Measurements from ENCODE around the gene CEP83. TPM values are rescaled to one million over a fixed set of nuclear protein-coding genes. Genes with fewer than 3 reads are reported as not detected.

CEP83 gene
- polyA plus RNA-seq, 1 of the 3 experiments (the other 2 are of a cell fraction), result 2.5 TPM

GRCh38 chr12:94304566-94305061 lies 155.1 kb downstream of the CEP83 start (continued):
- TF ChIP-seq RAD21 (IDR thresholded peaks at IDR 0.05; ENCODE audit: low read length), result no peak
- TF ChIP-seq MAX (IDR thresholded peaks at IDR 0.05; ENCODE audit: low read depth), result no peak
- no peak for TF ChIP-seq NFIC (IDR thresholded peaks at IDR 0.05; ENCODE audit: borderline replicate concordance)
- TF ChIP-seq TCF12 (IDR thresholded peaks at IDR 0.05), result peak; percentile 24
- no peak for TF ChIP-seq YY1 (IDR thresholded peaks at IDR 0.05; ENCODE audit: low read depth)
- TF ChIP-seq ZBTB33 (IDR thresholded peaks at IDR 0.05; ENCODE audit: borderline replicate concordance, low read depth), result no peak
- TF ChIP-seq REST (IDR thresholded peaks at IDR 0.05; ENCODE audit: low read depth, low read length), result no peak
- no peak for TF ChIP-seq RFX5 (IDR thresholded peaks at IDR 0.05; ENCODE audit: low read length)

GRCh38 chr12:94304012-94304411 lies 155.7 kb downstream of the CEP83 start:
- WGBS (ENCODE audit: low lambda C conversion rate), result 97% methylated on average over 1 of the region's 1 CpG
- no peak overlapping the region for H3K9ac ChIP-seq
- no peaks in the 10 kb centered on the region for H3F3A ChIP-seq (replicated peaks; ENCODE audit: insufficient read depth)
- no peaks in the 10 kb centered on the region for H3K9me3 ChIP-seq
- no peaks in the 10 kb centered on the region for H3K79me2 ChIP-seq (ENCODE audit: insufficient read depth)
- POLR2A ChIA-PET, result no interaction called here
- H3K4me1 ChIP-seq (ENCODE audit: control insufficient read depth in 1 of 2, insufficient read depth in 2 of 2, low read depth in 1 of 2, low read length in 1 of 2), result peaks cover 0 to 19% of the 10 kb centered on the region in 2 experiments; a peak in 2 of 4 replicates
- no peaks in the 10 kb centered on the region for H3K27me3 ChIP-seq (ENCODE audit: insufficient read depth)
- no peak for DNase-seq
- no peaks in the 10 kb centered on the region for H4K20me1 ChIP-seq (ENCODE audit: insufficient read depth)
- CTCF ChIA-PET, result no interaction called here
- no peak overlapping the region for H2AFZ ChIP-seq (ENCODE audit: low read depth)
- peaks cover 6 to 17% of the 10 kb centered on the region in 2 experiments for H3K36me3 ChIP-seq (replicated peaks in 1 of 2; ENCODE audit: control insufficient read depth in 1 of 2, insufficient read depth in 2 of 2, low read length in 1 of 2)
- TF ChIP-seq USF1 (IDR thresholded peaks at IDR 0.05; ENCODE audit: borderline replicate concordance, low read depth) (no peak), RAD21 (IDR thresholded peaks at IDR 0.05; ENCODE audit: low read length) (no peak), FOSL2 (IDR thresholded peaks at IDR 0.05; ENCODE audit: borderline replicate concordance, low read depth) (no peak), TEAD4 (IDR thresholded peaks at IDR 0.05; ENCODE audit: borderline replicate concordance, insufficient read depth) (no peak), FOXM1 (IDR thresholded peaks at IDR 0.05; ENCODE audit: low read depth) (no peak), MAX (IDR thresholded peaks at IDR 0.05; ENCODE audit: low read depth) (no peak), YY1 (IDR thresholded peaks at IDR 0.05; ENCODE audit: low read depth) (no peak), EP300 (IDR thresholded peaks at IDR 0.05; ENCODE audit: borderline replicate concordance in 1 of 2, low read depth in 1 of 2, low read length in 1 of 2) (no peak), NFIC (IDR thresholded peaks at IDR 0.05; ENCODE audit: borderline replicate concordance) (no peak), NRF1 (IDR thresholded peaks at IDR 0.05; ENCODE audit: low read depth, low read length) (no peak), PBX3 (IDR thresholded peaks at IDR 0.05) (no peak), TCF12 (IDR thresholded peaks at IDR 0.05) (no peak), CTCF (IDR thresholded peaks at IDR 0.05) (no peak)
- H3K4me3 ChIP-seq (ENCODE audit: low read depth in 2 of 2, low read length in 1 of 2), result no peak overlapping the region
- no peak overlapping the region for H3K27ac ChIP-seq (ENCODE audit: low read depth in 2 of 2, low read length in 1 of 2)
- H3K9me2 ChIP-seq, result no peaks in the 10 kb centered on the region
- peak overlapping the region; percentile 29; the same call in 1 of the 2 replicates for H3K4me2 ChIP-seq

Data from SK-N-SH (cell line).